ENCODE results near the gene TSPAN31.

DNA sequence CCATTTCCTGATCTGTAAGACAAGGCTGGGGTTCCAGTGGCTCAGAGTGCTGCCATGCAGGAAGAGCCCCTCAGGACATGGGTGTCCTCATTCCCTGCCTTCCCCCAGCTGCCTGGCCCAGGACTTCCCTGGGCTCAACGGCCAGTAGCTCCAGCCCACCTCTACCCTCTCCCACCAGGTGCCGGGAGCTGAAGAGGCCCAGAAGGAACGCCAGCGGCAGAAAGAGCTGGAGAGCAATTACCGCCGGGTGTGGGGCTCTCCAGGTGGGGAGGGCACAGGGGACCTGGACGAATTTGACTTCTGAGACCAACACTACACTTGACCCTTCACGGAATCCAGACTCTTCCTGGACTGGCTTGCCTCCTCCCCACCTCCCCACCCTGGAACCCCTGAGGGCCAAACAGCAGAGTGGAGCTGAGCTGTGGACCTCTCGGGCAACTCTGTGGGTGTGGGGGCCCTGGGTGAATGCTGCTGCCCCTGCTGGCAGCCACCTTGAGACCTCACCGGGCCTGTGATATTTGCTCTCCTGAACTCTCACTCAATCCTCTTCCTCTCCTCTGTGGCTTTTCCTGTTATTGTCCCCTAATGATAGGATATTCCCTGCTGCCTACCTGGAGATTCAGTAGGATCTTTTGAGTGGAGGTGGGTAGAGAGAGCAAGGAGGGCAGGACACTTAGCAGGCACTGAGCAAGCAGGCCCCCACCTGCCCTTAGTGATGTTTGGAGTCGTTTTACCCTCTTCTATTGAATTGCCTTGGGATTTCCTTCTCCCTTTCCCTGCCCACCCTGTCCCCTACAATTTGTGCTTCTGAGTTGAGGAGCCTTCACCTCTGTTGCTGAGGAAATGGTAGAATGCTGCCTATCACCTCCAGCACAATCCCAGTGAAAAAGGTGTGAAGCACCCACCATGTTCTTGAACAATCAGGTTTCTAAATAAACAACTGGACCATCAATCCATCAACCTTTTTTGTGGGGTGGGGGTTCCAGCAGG, 23.9 kb upstream of the TSPAN31 start:
- TF ChIP-seq, protein P1, sequence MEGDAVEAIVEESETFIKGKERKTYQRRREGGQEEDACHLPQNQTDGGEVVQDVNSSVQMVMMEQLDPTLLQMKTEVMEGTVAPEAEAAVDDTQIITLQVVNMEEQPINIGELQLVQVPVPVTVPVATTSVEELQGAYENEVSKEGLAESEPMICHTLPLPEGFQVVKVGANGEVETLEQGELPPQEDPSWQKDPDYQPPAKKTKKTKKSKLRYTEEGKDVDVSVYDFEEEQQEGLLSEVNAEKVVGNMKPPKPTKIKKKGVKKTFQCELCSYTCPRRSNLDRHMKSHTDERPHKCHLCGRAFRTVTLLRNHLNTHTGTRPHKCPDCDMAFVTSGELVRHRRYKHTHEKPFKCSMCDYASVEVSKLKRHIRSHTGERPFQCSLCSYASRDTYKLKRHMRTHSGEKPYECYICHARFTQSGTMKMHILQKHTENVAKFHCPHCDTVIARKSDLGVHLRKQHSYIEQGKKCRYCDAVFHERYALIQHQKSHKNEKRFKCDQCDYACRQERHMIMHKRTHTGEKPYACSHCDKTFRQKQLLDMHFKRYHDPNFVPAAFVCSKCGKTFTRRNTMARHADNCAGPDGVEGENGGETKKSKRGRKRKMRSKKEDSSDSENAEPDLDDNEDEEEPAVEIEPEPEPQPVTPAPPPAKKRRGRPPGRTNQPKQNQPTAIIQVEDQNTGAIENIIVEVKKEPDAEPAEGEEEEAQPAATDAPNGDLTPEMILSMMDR (IDR thresholded peaks at IDR 0.05 in 4 of 5, conservative IDR thresholded peaks at IDR 0.05 in 1 of 5) = no peak
- no peak for TF ChIP-seq POLR2A (IDR thresholded peaks at IDR 0.05)
